Fibroblast of lung (primary cell): ENCODE measurements around the gene C19orf44.

Source experiments
- CTCF ChIP-seq, 2 donors: IDR thresholded peaks in 1 of 2; conservative IDR thresholded peaks in 1 of 2; 1 replicate in 1 of 2; 2 replicates in 1 of 2; pipeline ENCODE4 v1.5.1; 2011 to 2012; ENCODE audit warnings: low read length in 2 of 2, control low read depth in 1 of 2, inconsistent platforms in 1 of 2, low read depth in 1 of 2, mild to moderate bottlenecking in 1 of 2
- EZH2 ChIP-seq: IDR thresholded peaks from 2 replicates; pipeline ENCODE4 v1.5.1; 2012; ENCODE audit warnings: low read length, control low read depth, mild to moderate bottlenecking; ENCODE audit errors: missing control alignments

GRCh38 chr19:16452325-16452724 is 43.9 kb upstream of the C19orf44 start:
- TF ChIP-seq CTCF (conservative IDR thresholded peaks at IDR 0.05 in 1 of 2, IDR thresholded peaks at IDR 0.05 in 1 of 2; ENCODE audit: low read depth in 1 of 2, low read length in 2 of 2) = no peak
- no peak for TF ChIP-seq EZH2
